Pancreas (tissue), 10 donors: ENCODE measurements around the gene PRR14L. TPM values are rescaled to one million over a fixed set of nuclear protein-coding genes. Genes with fewer than 3 reads are reported as not detected.
A peak's percentile ranks its signal among the peaks of the same experiment; 100 is the strongest.

ENCODE experiments used
- ATAC-seq, 4 donors: fragments of 200-7000 bp; cut with Tn5 transposase; one replicate each; pipeline versions ENCODE4 v1.8.0 to v1.9.1; 2020; ENCODE audit warnings: mild to moderate bottlenecking in 4 of 4, moderate library complexity in 4 of 4
- DNase-seq, 6 donors: peaks; one replicate each; pipeline ENCODE4 v3.0.0-alpha.2; 2020
- FAIRE-seq: peaks from 2 replicates; lab custom pipeline; 2012; peaks lifted over from hg19 to GRCh38; lab: Jason Lieb, UNC
- H3K27ac ChIP-seq, 4 donors: fragments of 200-600 bp; sonication (generic); 1 replicate in 3 of 4; 2 replicates in 1 of 4; pipeline versions ENCODE4 v1.5.0 to v1.8.0; 2020
- H3K27me3 ChIP-seq, 4 donors: fragments of 200-600 bp; one replicate each; pipeline ENCODE4 v1.8.0; 2021
- H3K36me3 ChIP-seq, 3 donors: fragments of 200-600 bp; sonication (generic) in 1 of 3; one replicate each; pipeline versions ENCODE4 v1.5.0 to v1.8.0; 2020 to 2021
- H3K4me1 ChIP-seq, 3 donors: fragments of 200-600 bp; one replicate each; pipeline ENCODE4 v1.8.0; 2021
- H3K4me3 ChIP-seq, 4 donors: fragments of 200-600 bp; sonication (generic) in 2 of 4; one replicate each; pipeline versions ENCODE4 v1.5.0 to v1.8.0; 2020 to 2021
- H3K9me3 ChIP-seq, 4 donors: fragments of 200-600 bp; one replicate each; pipeline ENCODE4 v1.8.0; 2021
- WGBS, 2 donors: extraction: QIAGEN DNeasy Blood & Tissue Kit; methylation state at CpG; one replicate each; pipeline ENCODE4 v1.1.7; 2013; 5-methylcytosine and 5-hydroxymethylcytosine counted together
- intact Hi-C, 3 donors: fragments of 100-400 bp; cut with DNase I; formaldehyde crosslinking; loops; one replicate each; pipeline versions ENCODE4 v1.11.1 to v1.14.2; 2022
- polyA plus RNA-seq, 2 donors: library from polyadenylated mRNA; stranded (reverse); fragments of 200-250 nt; gene quantifications; one replicate each; pipeline ENCODE4 v1.2.3, GENCODE V29; 2013
- total RNA-seq, 6 donors: library from RNA; stranded (reverse); fragmentation: NEBNext Ultra II Directional in 4 of 6; extraction: Animal tissue kit (Norgen Biotek cat#: 25700) in 4 of 6; gene quantifications; one replicate each; pipeline versions ENCODE4 v1.2.1 to v1.2.4, GENCODE V29; 2021 to 2023
- TF ChIP-seq, protein P1 (sequence below), 4 donors: fragments of 200-600 bp; sonication (generic) in 3 of 4; IDR thresholded peaks; one replicate each; pipeline versions ENCODE4 v1.5.0 to v1.8.0; 2021; ENCODE audit warnings: antibody characterized with exemption in 4 of 4
- donor health status: healthy with polysubstance abuse.
- donor health status: DM: no; HTN: no; CAD: no; lungs with moderate emphysema.
- donor health status: DM: no; HTN: no; CAD: no.
- donor health status: control.
- donor health status: control.
- donor health status: Bipolar disorder and iron deficiency.
- donor health status: DM: yes; HTN: yes; CAD: no.
- donor health status: DM: no; HTN: no; CAD: no.
- donor health status: DM: no; HTN: no; CAD: no.
- donor health status: DM: yes; HTN: yes; CAD: no.

The PRR14L gene
- total and polyA plus RNA-seq, 8 donors, result 5.3 to 32.8 (median 17.6) TPM

- ATAC-seq (no peak), FAIRE-seq (no peak), DNase-seq (no peak)
- Histone ChIP-seq H3K4me3 (no peak overlapping the region), H3K27me3 (no peaks in the 10 kb centered on the region), H3K27ac (peak overlapping the region in 2 of 4 donors; percentile 40 to 55), H3K36me3 (peaks cover 0 to 21% (median 5%) of the 10 kb centered on the region in 3 donors), H3K4me1 (peaks cover 0 to 4% (median 0%) of the 10 kb centered on the region in 3 donors), H3K9me3 (no peaks in the 10 kb centered on the region)
- WGBS, 2 donors, result 82 to 84% methylated on average over 11 of the region's 11 CpGs
- intact Hi-C loops, result no loop called here
- TF ChIP-seq, protein P1, sequence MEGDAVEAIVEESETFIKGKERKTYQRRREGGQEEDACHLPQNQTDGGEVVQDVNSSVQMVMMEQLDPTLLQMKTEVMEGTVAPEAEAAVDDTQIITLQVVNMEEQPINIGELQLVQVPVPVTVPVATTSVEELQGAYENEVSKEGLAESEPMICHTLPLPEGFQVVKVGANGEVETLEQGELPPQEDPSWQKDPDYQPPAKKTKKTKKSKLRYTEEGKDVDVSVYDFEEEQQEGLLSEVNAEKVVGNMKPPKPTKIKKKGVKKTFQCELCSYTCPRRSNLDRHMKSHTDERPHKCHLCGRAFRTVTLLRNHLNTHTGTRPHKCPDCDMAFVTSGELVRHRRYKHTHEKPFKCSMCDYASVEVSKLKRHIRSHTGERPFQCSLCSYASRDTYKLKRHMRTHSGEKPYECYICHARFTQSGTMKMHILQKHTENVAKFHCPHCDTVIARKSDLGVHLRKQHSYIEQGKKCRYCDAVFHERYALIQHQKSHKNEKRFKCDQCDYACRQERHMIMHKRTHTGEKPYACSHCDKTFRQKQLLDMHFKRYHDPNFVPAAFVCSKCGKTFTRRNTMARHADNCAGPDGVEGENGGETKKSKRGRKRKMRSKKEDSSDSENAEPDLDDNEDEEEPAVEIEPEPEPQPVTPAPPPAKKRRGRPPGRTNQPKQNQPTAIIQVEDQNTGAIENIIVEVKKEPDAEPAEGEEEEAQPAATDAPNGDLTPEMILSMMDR (IDR thresholded peaks at IDR 0.05), result no peak
Observed at GRCh38 chr22:31647523-31648320, 102.2 kb downstream of the PRR14L start.

DNA sequence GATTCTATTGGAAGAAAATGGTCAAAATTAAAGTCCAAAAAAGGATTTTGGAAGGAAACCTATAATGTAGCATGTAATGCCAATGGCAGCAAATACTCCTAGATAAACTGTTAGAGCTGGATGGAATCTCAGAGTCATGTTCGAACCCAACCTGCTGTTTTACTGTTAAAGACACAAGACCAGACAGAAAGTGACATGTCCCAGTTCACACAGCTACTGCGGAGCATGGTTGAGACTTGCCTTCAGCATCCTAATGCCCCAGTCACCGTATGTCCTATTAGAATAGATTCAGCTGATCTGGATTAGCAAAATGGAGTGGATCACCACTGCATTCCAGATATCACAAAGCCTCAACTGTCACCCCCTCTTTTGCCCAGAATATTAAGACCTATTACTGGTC, 102.9 kb downstream of the PRR14L start:
- ATAC-seq (no peak), DNase-seq (no peak), FAIRE-seq (no peak)
- H3K9me3 ChIP-seq, result no peaks in the 10 kb centered on the region
- no peak overlapping the region for H3K4me3 ChIP-seq
- H3K4me1 ChIP-seq, result peaks cover 0 to 4% (median 0%) of the 10 kb centered on the region in 3 donors
- TF ChIP-seq, protein P1 (IDR thresholded peaks at IDR 0.05), result no peak
- WGBS, 2 donors, result 95 to 98% methylated on average over 3 of the region's 3 CpGs
- H3K36me3 ChIP-seq, result peaks cover 0 to 21% (median 5%) of the 10 kb centered on the region in 3 donors
- intact Hi-C loops, result no loop called here
- peak overlapping the region in 2 of 4 donors; percentile 40 to 55 for H3K27ac ChIP-seq
- H3K27me3 ChIP-seq, result no peaks in the 10 kb centered on the region

DNA sequence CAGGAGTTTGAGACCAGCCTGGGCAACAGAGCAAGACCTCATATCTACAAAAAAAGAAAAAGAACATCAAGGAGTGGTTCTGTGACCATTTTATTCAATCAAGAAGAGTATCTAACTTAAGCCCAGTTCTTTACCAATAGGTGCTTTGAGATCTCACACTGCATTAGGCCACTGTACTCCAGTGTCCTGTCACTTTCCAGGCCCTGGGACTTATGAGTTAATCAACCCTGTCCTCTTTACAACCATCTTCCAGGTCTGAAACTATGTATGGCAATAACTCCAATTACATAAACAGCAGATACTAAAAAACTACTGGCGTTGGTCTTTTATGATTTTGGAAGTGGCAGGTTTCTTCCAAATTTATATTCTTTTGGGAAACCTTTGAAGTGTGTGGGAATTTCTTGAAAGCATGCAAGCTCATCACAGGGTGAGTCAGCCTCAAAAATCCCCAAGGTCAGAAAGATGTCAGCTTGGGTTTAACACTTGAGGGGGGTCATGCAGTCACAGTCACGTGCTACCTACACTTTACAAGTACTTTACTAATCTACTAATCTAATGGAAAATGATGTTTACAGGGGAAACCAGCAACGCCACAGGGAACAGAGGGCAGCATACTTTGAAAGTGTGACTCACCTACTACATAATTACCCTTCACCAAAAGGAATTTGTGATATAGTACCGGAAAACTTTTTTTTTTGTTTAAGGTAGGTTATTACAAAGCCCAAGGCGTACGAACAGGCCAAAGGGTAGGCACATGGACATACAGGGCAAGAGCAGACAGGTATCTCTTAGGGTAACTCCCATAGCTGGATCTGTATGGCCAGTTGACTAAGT, 103.5 kb downstream of the PRR14L start:
- no peak for FAIRE-seq
- ATAC-seq, result peak in 3 of 4 donors; percentile 11 to 73 (median 64)
- TF ChIP-seq, protein P1 (IDR thresholded peaks at IDR 0.05), result no peak
- 65 to 77% methylated on average over 6 of the region's 6 CpGs for WGBS, 2 donors
- Histone ChIP-seq H3K4me1 (peaks cover 0 to 4% (median 0%) of the 10 kb centered on the region in 3 donors), H3K27me3 (no peaks in the 10 kb centered on the region), H3K4me3 (no peak overlapping the region), H3K9me3 (no peaks in the 10 kb centered on the region), H3K36me3 (peaks cover 0 to 21% (median 5%) of the 10 kb centered on the region in 3 donors), H3K27ac (peak overlapping the region in 2 of 4 donors; percentile 40 to 55)
- intact Hi-C loops, result no loop called here
- DNase-seq, result no peak

GRCh38 chr22:31639436-31640039, 110.4 kb downstream of the PRR14L start:
- Histone ChIP-seq H3K4me3 (no peak overlapping the region), H3K27ac (peak overlapping the region in 1 of 4 donors; percentile 3), H3K4me1 (no peaks in the 10 kb centered on the region), H3K27me3 (no peaks in the 10 kb centered on the region), H3K36me3 (no peaks in the 10 kb centered on the region), H3K9me3 (no peaks in the 10 kb centered on the region)
- 65 to 75% methylated on average over 4 of the region's 4 CpGs for WGBS, 2 donors
- FAIRE-seq (no peak), ATAC-seq (peak in 1 of 4 donors; percentile 14), DNase-seq (no peak)
- intact Hi-C loops, result no loop called here
- TF ChIP-seq, protein P1 (IDR thresholded peaks at IDR 0.05), result no peak
